ENCODE results near the gene KCNK7.
"Not testable (repeated sequence)": the region's sequence is repeated elsewhere in the genome, so short reads cannot be mapped to it uniquely, and the experiment has no call there.

The KCNK7 gene

GRCh38 chr11:65571420-65571819 lies 24.2 kb downstream of the KCNK7 start:
- no peak for FAIRE-seq

GRCh38 chr11:65569973-65570918 lies 25.4 kb downstream of the KCNK7 start, which contains the start of gene ZNRD2:
Gene ZNRD2, plus strand, starts transcription at chr11:65570477. Its CDS starts 15 bp downstream, at chr11:65570492.
- peak; percentile 90 for FAIRE-seq

GRCh38 chr11:65569164-65569972 lies 26.2 kb downstream of the KCNK7 start:
- FAIRE-seq: no peak

GRCh38 chr11:65565624-65566453 lies 29.8 kb downstream of the KCNK7 start:
- FAIRE-seq: no peak

GRCh38 chr11:65564879-65565559 lies 30.6 kb downstream of the KCNK7 start:
- not testable (repeated sequence) for FAIRE-seq

- FAIRE-seq: no peak
Measured at GRCh38 chr11:65563601-65564000, 32.0 kb downstream of the KCNK7 start.

- FAIRE-seq: no peak
Measured at GRCh38 chr11:65562788-65563187, 32.8 kb downstream of the KCNK7 start.

- no peak for FAIRE-seq
Measured at GRCh38 chr11:65562020-65562419, 33.6 kb downstream of the KCNK7 start.

- FAIRE-seq: no peak
Measured at GRCh38 chr11:65560555-65561418, 34.8 kb downstream of the KCNK7 start.

- no peak for FAIRE-seq
Measured at GRCh38 chr11:65559951-65560537, 35.6 kb downstream of the KCNK7 start.

GRCh38 chr11:65559535-65559934 lies 36.1 kb downstream of the KCNK7 start:
- no peak for FAIRE-seq

GRCh38 chr11:65558930-65559509 lies 36.6 kb downstream of the KCNK7 start:
- FAIRE-seq: no peak

GRCh38 chr11:65558002-65558929 lies 37.3 kb downstream of the KCNK7 start, which contains the start of gene LTBP3:
Gene LTBP3, minus strand, starts transcription at chr11:65558359. Its CDS starts 400 bp downstream, at chr11:65557959.
- FAIRE-seq: no peak

GRCh38 chr11:65557280-65558001 lies 38.2 kb downstream of the KCNK7 start:
- FAIRE-seq: no peak

- FAIRE-seq: no peak
Measured at GRCh38 chr11:65556470-65557279, 38.9 kb downstream of the KCNK7 start.

- no peak for FAIRE-seq
Measured at GRCh38 chr11:65555693-65556231, 39.8 kb downstream of the KCNK7 start.

- FAIRE-seq: no peak
Measured at GRCh38 chr11:65554842-65555430, 40.7 kb downstream of the KCNK7 start.

All from A204.1 (cell line).